Stomach smooth muscle (tissue), 2 donors: ENCODE data around the gene RANGAP1.
A peak's percentile ranks its signal among the peaks of the same experiment; 100 is the strongest.

Experiments used
- H3K27ac ChIP-seq: one replicate; pipeline ENCODE4 v1.7.0; 2013; ENCODE audit warnings: mild to moderate bottlenecking, low read length, inconsistent platforms
- H3K27me3 ChIP-seq, 2 donors: one replicate each; pipeline ENCODE4 v1.7.0; 2013; ENCODE audit warnings: low read length in 2 of 2; ENCODE audit not compliant: insufficient read depth in 2 of 2, control insufficient read depth in 1 of 2
- H3K36me3 ChIP-seq, 2 donors: one replicate each; pipeline ENCODE4 v1.7.0; 2013; ENCODE audit warnings: low read length in 2 of 2; ENCODE audit not compliant: control insufficient read depth in 2 of 2, insufficient read depth in 2 of 2
- H3K4me1 ChIP-seq: one replicate; pipeline ENCODE4 v1.7.0; 2013; ENCODE audit warnings: low read length; ENCODE audit not compliant: control insufficient read depth, insufficient read depth
- H3K4me3 ChIP-seq, 2 donors: one replicate each; pipeline ENCODE4 v1.7.0; 2013; ENCODE audit warnings: low read length in 2 of 2
- H3K9ac ChIP-seq, 2 donors: one replicate each; pipeline ENCODE4 v1.7.0; 2013; ENCODE audit warnings: low read length in 2 of 2, mild to moderate bottlenecking in 1 of 2
- H3K9me3 ChIP-seq, 2 donors: one replicate each; pipeline ENCODE4 v1.7.0; 2013; ENCODE audit warnings: low read length in 2 of 2; ENCODE audit not compliant: control insufficient read depth in 2 of 2
- donor health status: healthy.
- donor health status: Pancreatic carcinoma.

RANGAP1 gene

GRCh38 chr22:41242396-41243117, 43.4 kb downstream of the RANGAP1 start:
- no peaks in the 10 kb centered on the region for H3K27me3 ChIP-seq
- H3K4me1 ChIP-seq, result peaks cover 16% of the 10 kb centered on the region
- H3K27ac ChIP-seq, result no peak overlapping the region
- H3K36me3 ChIP-seq, result peaks cover 0 to 5% of the 10 kb centered on the region in 2 donors
- no peaks in the 10 kb centered on the region for H3K9me3 ChIP-seq
- H3K4me3 ChIP-seq, result no peak overlapping the region
- no peak overlapping the region for H3K9ac ChIP-seq

- Histone ChIP-seq H3K27me3 (no peaks in the 10 kb centered on the region), H3K9ac (no peak overlapping the region), H3K4me3 (no peak overlapping the region), H3K27ac (no peak overlapping the region), H3K9me3 (no peaks in the 10 kb centered on the region), H3K36me3 (peaks cover 0 to 1% of the 10 kb centered on the region in 2 donors), H3K4me1 (peaks cover 25% of the 10 kb centered on the region)
These were observed 44.8 kb downstream of the RANGAP1 start for GRCh38 chr22:41241133-41241676.

- Histone ChIP-seq H3K9ac (no peak within 1 kb of the TSS), H3K36me3 (no peaks in the 10 kb centered on the region), H3K4me1 (peaks cover 25% of the 10 kb centered on the region), H3K27me3 (no peaks in the 10 kb centered on the region), H3K9me3 (no peaks in the 10 kb centered on the region), H3K4me3 (no peak within 1 kb of the TSS), H3K27ac (no peak within 1 kb of the TSS)
These were observed 45.4 kb downstream of the RANGAP1 start, which contains the start of gene CHADL for GRCh38 chr22:41240377-41241132. Gene CHADL (minus strand): TSS chr22:41240931. CDS start chr22:41240881, 50 bp downstream.

- no peak overlapping the region for H3K9ac ChIP-seq
- H3K4me1 ChIP-seq, result peaks cover 17% of the 10 kb centered on the region
These were observed 46.4 kb downstream of the RANGAP1 start for GRCh38 chr22:41239443-41240128.

GRCh38 chr22:41238570-41239442, 47.2 kb downstream of the RANGAP1 start:
- peak overlapping the region; percentile 66 to 68 for H3K4me3 ChIP-seq
- no peaks in the 10 kb centered on the region for H3K9me3 ChIP-seq
- no peaks in the 10 kb centered on the region for H3K36me3 ChIP-seq
- H3K27me3 ChIP-seq, result no peaks in the 10 kb centered on the region
- H3K9ac ChIP-seq, result no peak overlapping the region
- H3K4me1 ChIP-seq, result peaks cover 16% of the 10 kb centered on the region
- H3K27ac ChIP-seq, result no peak overlapping the region

More at GRCh38 chr22:41239443-41240128, 46.4 kb downstream of the RANGAP1 start:
- no peak overlapping the region for H3K27ac ChIP-seq
- no peaks in the 10 kb centered on the region for H3K9me3 ChIP-seq
- no peak overlapping the region for H3K4me3 ChIP-seq
- no peaks in the 10 kb centered on the region for H3K36me3 ChIP-seq
- H3K27me3 ChIP-seq, result no peaks in the 10 kb centered on the region

GRCh38 chr22:41237707-41238569, 48.0 kb downstream of the RANGAP1 start:
- H3K9ac ChIP-seq, result peak overlapping the region; percentile 31 to 36
- peaks cover 16% of the 10 kb centered on the region for H3K4me1 ChIP-seq
- no peak overlapping the region for H3K27ac ChIP-seq

GRCh38 chr22:41237036-41237706, 48.8 kb downstream of the RANGAP1 start:
- H3K27me3 ChIP-seq, result no peaks in the 10 kb centered on the region
- peak overlapping the region; percentile 17 to 36 for H3K9ac ChIP-seq
- peaks cover 16% of the 10 kb centered on the region for H3K4me1 ChIP-seq
- no peaks in the 10 kb centered on the region for H3K9me3 ChIP-seq
- H3K4me3 ChIP-seq, result peak overlapping the region; percentile 66 to 68
- no peak overlapping the region for H3K27ac ChIP-seq
- H3K36me3 ChIP-seq, result no peaks in the 10 kb centered on the region

More at GRCh38 chr22:41237707-41238569, 48.0 kb downstream of the RANGAP1 start:
- Histone ChIP-seq H3K36me3 (no peaks in the 10 kb centered on the region), H3K9me3 (no peaks in the 10 kb centered on the region), H3K27me3 (no peaks in the 10 kb centered on the region), H3K4me3 (peak overlapping the region; percentile 66 to 68)

GRCh38 chr22:41234815-41235695, 50.9 kb downstream of the RANGAP1 start:
- Histone ChIP-seq H3K27ac (no peak overlapping the region), H3K27me3 (no peaks in the 10 kb centered on the region), H3K4me1 (peaks cover 16% of the 10 kb centered on the region), H3K9me3 (no peaks in the 10 kb centered on the region), H3K9ac (no peak overlapping the region), H3K4me3 (no peak overlapping the region), H3K36me3 (peaks cover 10 to 12% of the 10 kb centered on the region in 2 donors)
